ENCODE measurements around the gene SPATA6L.

GRCh38 chr9:4615778-4616177 lies 50.5 kb downstream of the SPATA6L start:
- TF ChIP-seq, protein P1, sequence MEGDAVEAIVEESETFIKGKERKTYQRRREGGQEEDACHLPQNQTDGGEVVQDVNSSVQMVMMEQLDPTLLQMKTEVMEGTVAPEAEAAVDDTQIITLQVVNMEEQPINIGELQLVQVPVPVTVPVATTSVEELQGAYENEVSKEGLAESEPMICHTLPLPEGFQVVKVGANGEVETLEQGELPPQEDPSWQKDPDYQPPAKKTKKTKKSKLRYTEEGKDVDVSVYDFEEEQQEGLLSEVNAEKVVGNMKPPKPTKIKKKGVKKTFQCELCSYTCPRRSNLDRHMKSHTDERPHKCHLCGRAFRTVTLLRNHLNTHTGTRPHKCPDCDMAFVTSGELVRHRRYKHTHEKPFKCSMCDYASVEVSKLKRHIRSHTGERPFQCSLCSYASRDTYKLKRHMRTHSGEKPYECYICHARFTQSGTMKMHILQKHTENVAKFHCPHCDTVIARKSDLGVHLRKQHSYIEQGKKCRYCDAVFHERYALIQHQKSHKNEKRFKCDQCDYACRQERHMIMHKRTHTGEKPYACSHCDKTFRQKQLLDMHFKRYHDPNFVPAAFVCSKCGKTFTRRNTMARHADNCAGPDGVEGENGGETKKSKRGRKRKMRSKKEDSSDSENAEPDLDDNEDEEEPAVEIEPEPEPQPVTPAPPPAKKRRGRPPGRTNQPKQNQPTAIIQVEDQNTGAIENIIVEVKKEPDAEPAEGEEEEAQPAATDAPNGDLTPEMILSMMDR (IDR thresholded peaks at IDR 0.05) = no peak
- TF ChIP-seq POLR2A (IDR thresholded peaks at IDR 0.05) = no peak
